HCT116 (cell line): ENCODE data around the gene RGS17. TPM values are rescaled to one million over a fixed set of nuclear protein-coding genes. Genes with fewer than 3 reads are reported as not detected.

Experiments
- ATAC-seq: fragments of 200-7000 bp; cut with Tn5 transposase; 2 replicates; pipeline ENCODE4 v1.9.1; 2020; ENCODE audit warnings: mild to moderate bottlenecking, moderate library complexity
- BruUV-seq: library from RNA; stranded (reverse); fragments of 400-500 nt; replicated peaks from 2 replicates; lab custom pipeline; 2021; lab: Mats Ljungman, UMichigan
- CTCF ChIA-PET: fragments of 300-600 bp; sonication (Branson Sonifier 250); formaldehyde crosslinking; loops from one replicate; lab custom pipeline; 2021; ENCODE audit warnings: antibody characterized with exemption; lab: Charles Lee
- POLR2A ChIA-PET: fragments of 300-600, 350-600 bp; sonication (Branson Sonifier 250); formaldehyde crosslinking; loops from one replicate; lab custom pipeline; 2021; ENCODE audit warnings: antibody characterized with exemption; lab: Charles Lee
- RAD21 ChIA-PET, 2 experiments: fragments of 300-600 bp; sonication (Branson Sonifier 250); formaldehyde crosslinking; loops; one replicate each; lab custom pipeline; 2023; ENCODE audit warnings: low total read pairs in 2 of 2; ENCODE audit not compliant: uncharacterized antibody in 2 of 2, unreplicated experiment in 2 of 2, low non-redundant PET in 1 of 2; lab: Charles Lee
- DNase-seq: peaks from one replicate; pipeline ENCODE4 v3.0.0-alpha.2; 2010; ENCODE audit warnings: low read depth, low spot score
- H2AFZ ChIP-seq: fragments of 200-600 bp; shearing (Covaris generic), sonication (generic); 2 replicates; pipeline ENCODE4 v1.6.1; 2017; ENCODE audit warnings: low read depth, mixed run types, mixed read lengths, antibody characterized with exemption, low read length; ENCODE audit not compliant: poor library complexity, severe bottlenecking
- H3K27ac ChIP-seq: 2 replicates; pipeline ENCODE4 v1.5.1; 2012; ENCODE audit warnings: low read depth, low read length
- H3K27me3 ChIP-seq: fragments of 200-600 bp; sonication (generic); 2 replicates; pipeline ENCODE4 v1.6.1; 2016; ENCODE audit warnings: mixed run types, low read length, mixed read lengths; ENCODE audit not compliant: insufficient read depth
- H3K36me3 ChIP-seq, 2 experiments: fragments of 200-500 bp in 1 of 2; fragments of 200-600 bp in 1 of 2; sonication (Bioruptor generic) in 1 of 2; sonication (generic) in 1 of 2; 2 replicates each; pipeline versions ENCODE4 v1.5.1 to v1.6.1; 2014 to 2016; ENCODE audit warnings: low read length in 2 of 2, inconsistent platforms in 1 of 2, mixed read lengths in 1 of 2, mixed run types in 1 of 2; ENCODE audit not compliant: insufficient read depth in 2 of 2, control insufficient read depth in 1 of 2
- H3K4me1 ChIP-seq, 2 experiments: fragments of 200-600 bp in 1 of 2; sonication (generic) in 1 of 2; 2 replicates each; pipeline versions ENCODE4 v1.5.1 to v1.6.1; 2012 to 2017; ENCODE audit warnings: low read length in 2 of 2, inconsistent platforms in 1 of 2, mild to moderate bottlenecking in 1 of 2, mixed read lengths in 1 of 2, mixed run types in 1 of 2, moderate library complexity in 1 of 2; ENCODE audit not compliant: insufficient read depth in 2 of 2, control insufficient read depth in 1 of 2
- H3K4me2 ChIP-seq: fragments of 200-600 bp; sonication (generic); 2 replicates; pipeline ENCODE4 v1.6.1; 2017; ENCODE audit warnings: mixed run types, low read length, mixed read lengths
- H3K4me3 ChIP-seq, 2 experiments: fragments of 200-600 bp in 1 of 2; sonication (generic) in 1 of 2; replicated peaks in 1 of 2; 2 replicates each; pipeline ENCODE4 v1.5.1; 2011 to 2016; ENCODE audit warnings: low read length in 2 of 2, control low read depth in 1 of 2, low read depth in 1 of 2, mild to moderate bottlenecking in 1 of 2, mixed read lengths in 1 of 2, mixed run types in 1 of 2
- H3K79me2 ChIP-seq: fragments of 200-600 bp; sonication (generic); 2 replicates; pipeline ENCODE4 v1.6.1; 2017; ENCODE audit warnings: mild to moderate bottlenecking, mixed run types, low read length, moderate library complexity, mixed read lengths; ENCODE audit not compliant: insufficient read depth
- H3K9ac ChIP-seq: fragments of 200-600 bp; sonication (generic); 2 replicates; pipeline ENCODE4 v1.6.1; 2016; ENCODE audit warnings: low read length, mixed read lengths
- H3K9me2 ChIP-seq: fragments of 200-600 bp; sonication (generic), shearing (Covaris generic); 2 replicates; pipeline ENCODE4 v1.6.1; 2017; ENCODE audit warnings: mixed run types, mild to moderate bottlenecking, moderate library complexity; ENCODE audit not compliant: insufficient read depth
- H3K9me3 ChIP-seq, 2 experiments: fragments of 200-500 bp in 1 of 2; fragments of 200-600 bp in 1 of 2; sonication (Bioruptor generic) in 1 of 2; sonication (generic) in 1 of 2; 2 replicates each; pipeline ENCODE4 v1.6.1; 2014 to 2017; ENCODE audit warnings: low read length in 2 of 2, mixed read lengths in 2 of 2, inconsistent platforms in 1 of 2, low read depth in 1 of 2, mild to moderate bottlenecking in 1 of 2, mixed run types in 1 of 2, moderate library complexity in 1 of 2; ENCODE audit not compliant: control insufficient read depth in 1 of 2, insufficient read depth in 1 of 2
- H4K20me1 ChIP-seq: fragments of 200-600 bp; sonication (generic), shearing (Covaris generic); 2 replicates; pipeline ENCODE4 v1.6.1; 2017; ENCODE audit warnings: mixed run types, mild to moderate bottlenecking, moderate library complexity; ENCODE audit not compliant: insufficient read depth
- CBX3 ChIP-seq: IDR thresholded peaks from 2 replicates; pipeline ENCODE4 v1.6.1; 2012; ENCODE audit warnings: low read depth
- CEBPB ChIP-seq: IDR thresholded peaks from 2 replicates; pipeline ENCODE4 v1.6.1; 2012; ENCODE audit warnings: low read depth
- ELF1 ChIP-seq: IDR thresholded peaks from 2 replicates; pipeline ENCODE4 v1.6.1; 2012; ENCODE audit warnings: low read depth, borderline replicate concordance
- EZH2phosphoT487 ChIP-seq: fragments of 200-600 bp; IDR thresholded peaks from 2 replicates; pipeline ENCODE4 v1.6.1; 2018; ENCODE audit warnings: antibody characterized with exemption, borderline replicate concordance
- FOSL1 ChIP-seq: IDR thresholded peaks from 2 replicates; pipeline ENCODE4 v1.6.1; 2012; ENCODE audit warnings: low read depth
- JUND ChIP-seq: IDR thresholded peaks from 2 replicates; pipeline ENCODE4 v1.6.1; 2012
- POLR2AphosphoS5 ChIP-seq: IDR thresholded peaks from 2 replicates; pipeline ENCODE4 v1.6.1; 2011; ENCODE audit warnings: mild to moderate bottlenecking, low read depth, low read length, moderate library complexity
- RAD21 ChIP-seq: IDR thresholded peaks from 2 replicates; pipeline ENCODE4 v1.6.1; 2012; ENCODE audit warnings: low read depth, mild to moderate bottlenecking
- SP1 ChIP-seq: IDR thresholded peaks from 2 replicates; pipeline ENCODE4 v1.6.1; 2012; ENCODE audit warnings: low read depth
- SRF ChIP-seq: IDR thresholded peaks from 2 replicates; pipeline ENCODE4 v1.6.1; 2012; ENCODE audit warnings: low read depth
- YY1 ChIP-seq: IDR thresholded peaks from 2 replicates; pipeline ENCODE4 v1.6.1; 2011; ENCODE audit warnings: low read length, low read depth, moderate library complexity, mild to moderate bottlenecking; ENCODE audit not compliant: insufficient replicate concordance; ENCODE audit errors: extremely low read depth
- ZNF274 ChIP-seq: fragments of 200-500 bp; sonication (Bioruptor generic); IDR thresholded peaks from 2 replicates; pipeline ENCODE4 v1.6.1; 2014; ENCODE audit warnings: mild to moderate bottlenecking, low read depth, low read length, inconsistent platforms
- intact Hi-C: fragments of 100-400 bp; cut with micrococcal nuclease; formaldehyde crosslinking; loops from 2 replicates; pipeline ENCODE4 v1.10.0; 2022
- total RNA-seq: library from RNA; stranded (reverse); gene quantifications from one replicate; pipeline ENCODE4 v1.2.1, GENCODE V29; 2021; ENCODE audit not compliant: unreplicated experiment
- TF ChIP-seq, protein P1 (sequence below): IDR thresholded peaks from 2 replicates; pipeline ENCODE4 v1.6.1; 2011; ENCODE audit warnings: mild to moderate bottlenecking, low read length, moderate library complexity; ENCODE audit not compliant: insufficient replicate concordance; ENCODE audit errors: extremely low read depth
- TF ChIP-seq, protein P2 (sequence below): IDR thresholded peaks from 2 replicates; pipeline ENCODE4 v1.6.1; 2012
- TF ChIP-seq, protein P3 (sequence below): IDR thresholded peaks from 2 replicates; pipeline ENCODE4 v1.6.1; 2012

The RGS17 gene
- total RNA-seq, 1 experiment from 2014 or later: 3.9 TPM

DNA sequence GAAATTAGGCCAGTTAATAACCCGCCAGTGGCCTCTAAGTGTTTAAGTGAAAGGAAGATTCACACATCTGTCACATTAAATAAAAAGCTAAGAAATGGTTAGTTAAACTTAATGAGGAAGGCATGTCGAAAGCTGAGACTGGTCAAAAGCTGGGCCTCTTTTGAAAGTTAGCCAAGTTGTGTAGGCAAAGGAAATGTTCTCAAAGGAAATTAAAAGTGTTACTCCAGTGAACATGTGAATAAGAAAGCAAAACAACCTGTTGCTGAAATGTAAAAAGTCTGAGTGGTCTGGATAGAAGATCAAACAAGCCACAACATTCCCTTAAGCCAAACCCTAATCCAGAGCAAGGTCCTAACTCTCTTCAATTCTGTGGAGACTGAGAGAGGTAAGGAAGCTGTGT, 117.6 kb downstream of the RGS17 start:
- Histone ChIP-seq H3K27me3 (no peaks in the 10 kb centered on the region), H3K36me3 (no peaks in the 10 kb centered on the region), H3K27ac (no peak overlapping the region), H3K9me3 (no peaks in the 10 kb centered on the region), H3K4me2 (no peak overlapping the region), H3K4me3 (no peak overlapping the region), H3K79me2 (no peaks in the 10 kb centered on the region), H3K9me2 (no peaks in the 10 kb centered on the region), H3K9ac (no peak overlapping the region), H3K4me1 (no peaks in the 10 kb centered on the region), H2AFZ (no peak overlapping the region), H4K20me1 (no peaks in the 10 kb centered on the region)
- CTCF ChIA-PET: no interaction called here
- RAD21 ChIA-PET: no interaction called here
- ATAC-seq: no peak
- TF ChIP-seq SRF: no peak
- TF ChIP-seq, protein P1, sequence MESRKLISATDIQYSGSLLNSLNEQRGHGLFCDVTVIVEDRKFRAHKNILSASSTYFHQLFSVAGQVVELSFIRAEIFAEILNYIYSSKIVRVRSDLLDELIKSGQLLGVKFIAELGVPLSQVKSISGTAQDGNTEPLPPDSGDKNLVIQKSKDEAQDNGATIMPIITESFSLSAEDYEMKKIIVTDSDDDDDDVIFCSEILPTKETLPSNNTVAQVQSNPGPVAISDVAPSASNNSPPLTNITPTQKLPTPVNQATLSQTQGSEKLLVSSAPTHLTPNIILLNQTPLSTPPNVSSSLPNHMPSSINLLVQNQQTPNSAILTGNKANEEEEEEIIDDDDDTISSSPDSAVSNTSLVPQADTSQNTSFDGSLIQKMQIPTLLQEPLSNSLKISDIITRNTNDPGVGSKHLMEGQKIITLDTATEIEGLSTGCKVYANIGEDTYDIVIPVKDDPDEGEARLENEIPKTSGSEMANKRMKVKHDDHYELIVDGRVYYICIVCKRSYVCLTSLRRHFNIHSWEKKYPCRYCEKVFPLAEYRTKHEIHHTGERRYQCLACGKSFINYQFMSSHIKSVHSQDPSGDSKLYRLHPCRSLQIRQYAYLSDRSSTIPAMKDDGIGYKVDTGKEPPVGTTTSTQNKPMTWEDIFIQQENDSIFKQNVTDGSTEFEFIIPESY: no peak
- no peak for TF ChIP-seq EZH2phosphoT487
- TF ChIP-seq JUND: no peak
- TF ChIP-seq FOSL1: no peak
- TF ChIP-seq ELF1: no peak
- no peak for TF ChIP-seq POLR2AphosphoS5
- no peak for TF ChIP-seq CEBPB
- TF ChIP-seq CBX3: no peak
- no peak for TF ChIP-seq ZNF274
- TF ChIP-seq, protein P2, sequence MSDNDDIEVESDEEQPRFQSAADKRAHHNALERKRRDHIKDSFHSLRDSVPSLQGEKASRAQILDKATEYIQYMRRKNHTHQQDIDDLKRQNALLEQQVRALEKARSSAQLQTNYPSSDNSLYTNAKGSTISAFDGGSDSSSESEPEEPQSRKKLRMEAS: no peak
- no peak for TF ChIP-seq SP1
- TF ChIP-seq YY1: no peak
- TF ChIP-seq, protein P3, sequence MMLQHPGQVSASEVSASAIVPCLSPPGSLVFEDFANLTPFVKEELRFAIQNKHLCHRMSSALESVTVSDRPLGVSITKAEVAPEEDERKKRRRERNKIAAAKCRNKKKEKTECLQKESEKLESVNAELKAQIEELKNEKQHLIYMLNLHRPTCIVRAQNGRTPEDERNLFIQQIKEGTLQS: no peak
- TF ChIP-seq RAD21: no peak
- intact Hi-C loops: no loop called here
- no TSS peak for BruUV-seq
- no peak for DNase-seq
- POLR2A ChIA-PET: no interaction called here
